Measurements from ENCODE around the gene LIMCH1. TPM values are rescaled to one million over a fixed set of nuclear protein-coding genes. Genes with fewer than 3 reads are reported as not detected.
A peak's percentile ranks its signal among the peaks of the same experiment; 100 is the strongest.

Gene LIMCH1
- total and polyA plus RNA-seq, 12 donors = 28.2 to 206 (median 62.3) TPM

DNA sequence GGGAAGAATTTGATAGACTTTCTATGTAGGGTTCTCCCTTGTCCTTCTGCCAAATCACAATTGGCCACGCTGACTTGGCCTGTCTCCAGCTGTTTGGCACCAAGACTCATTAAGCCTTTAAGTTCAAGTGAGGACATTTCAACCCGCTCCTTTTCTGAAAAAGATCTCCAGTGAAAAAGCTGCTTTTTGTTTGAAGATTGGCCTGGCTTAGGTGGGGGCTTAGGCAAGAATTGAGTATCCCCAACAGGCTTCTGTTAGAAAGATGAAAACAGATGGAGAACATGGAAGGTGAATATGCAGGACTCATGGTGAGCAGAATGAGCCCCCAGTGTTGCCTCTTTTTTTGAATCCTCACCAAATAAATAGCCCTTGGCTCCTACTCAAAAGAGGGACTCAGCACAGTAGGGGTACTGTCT, 28.5 kb upstream of the LIMCH1 start:
- Histone ChIP-seq H3K4me1 (replicated peaks in 1 of 2) (peaks cover 0 to 7% of the 10 kb centered on the region in 2 donors), H3K9me3 (replicated peaks in 1 of 3) (no peaks in the 10 kb centered on the region), H3K27ac (no peak overlapping the region), H3K36me3 (replicated peaks in 1 of 2) (no peaks in the 10 kb centered on the region), H3K4me3 (no peak overlapping the region), H3K27me3 (no peaks in the 10 kb centered on the region)
- TF ChIP-seq, protein P1, sequence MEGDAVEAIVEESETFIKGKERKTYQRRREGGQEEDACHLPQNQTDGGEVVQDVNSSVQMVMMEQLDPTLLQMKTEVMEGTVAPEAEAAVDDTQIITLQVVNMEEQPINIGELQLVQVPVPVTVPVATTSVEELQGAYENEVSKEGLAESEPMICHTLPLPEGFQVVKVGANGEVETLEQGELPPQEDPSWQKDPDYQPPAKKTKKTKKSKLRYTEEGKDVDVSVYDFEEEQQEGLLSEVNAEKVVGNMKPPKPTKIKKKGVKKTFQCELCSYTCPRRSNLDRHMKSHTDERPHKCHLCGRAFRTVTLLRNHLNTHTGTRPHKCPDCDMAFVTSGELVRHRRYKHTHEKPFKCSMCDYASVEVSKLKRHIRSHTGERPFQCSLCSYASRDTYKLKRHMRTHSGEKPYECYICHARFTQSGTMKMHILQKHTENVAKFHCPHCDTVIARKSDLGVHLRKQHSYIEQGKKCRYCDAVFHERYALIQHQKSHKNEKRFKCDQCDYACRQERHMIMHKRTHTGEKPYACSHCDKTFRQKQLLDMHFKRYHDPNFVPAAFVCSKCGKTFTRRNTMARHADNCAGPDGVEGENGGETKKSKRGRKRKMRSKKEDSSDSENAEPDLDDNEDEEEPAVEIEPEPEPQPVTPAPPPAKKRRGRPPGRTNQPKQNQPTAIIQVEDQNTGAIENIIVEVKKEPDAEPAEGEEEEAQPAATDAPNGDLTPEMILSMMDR (IDR thresholded peaks at IDR 0.05) = no peak
- TF ChIP-seq POLR2A (IDR thresholded peaks at IDR 0.05) = no peak
- peak in 6 of 7 donors; percentile 29 to 85 (median 66) for DNase-seq
- intact Hi-C loops (cut with DNase I) = no loop called here
- 33 to 60% (median 46%) methylated on average over 2 of the region's 2 CpGs for WGBS, 4 donors

DNA sequence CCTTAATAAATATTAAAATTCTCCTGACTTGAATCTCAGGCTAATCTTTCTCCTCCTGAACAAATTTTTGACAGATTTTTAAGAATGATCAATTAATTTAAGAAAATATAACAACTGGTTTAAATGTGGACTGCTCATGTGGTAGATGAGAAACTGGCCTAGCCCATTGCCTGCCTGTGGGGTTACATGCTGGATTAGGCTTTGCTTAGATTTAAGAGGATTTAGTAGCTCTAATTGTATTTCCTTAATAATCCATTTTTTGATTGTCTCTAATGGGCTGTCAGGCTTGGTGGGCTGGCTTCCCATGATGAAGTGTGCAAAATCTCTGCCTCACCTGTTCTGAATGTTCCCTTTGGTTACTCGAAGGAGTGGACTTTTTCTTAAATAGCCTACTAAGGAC, 27.8 kb upstream of the LIMCH1 start:
- Histone ChIP-seq H3K27me3 (no peaks in the 10 kb centered on the region), H3K27ac (no peak overlapping the region), H3K4me1 (replicated peaks in 1 of 2) (peaks cover 0 to 4% of the 10 kb centered on the region in 2 donors), H3K4me3 (no peak overlapping the region), H3K36me3 (replicated peaks in 1 of 2) (no peaks in the 10 kb centered on the region), H3K9me3 (replicated peaks in 1 of 3) (no peaks in the 10 kb centered on the region)
- DNase-seq = no peak
- TF ChIP-seq, protein P1 (IDR thresholded peaks at IDR 0.05) = no peak
- TF ChIP-seq POLR2A (IDR thresholded peaks at IDR 0.05) = no peak
- 93 to 95% (median 94%) methylated on average over 1 of the region's 1 CpG for WGBS, 4 donors
- intact Hi-C loops (cut with DNase I) = no loop called here

DNA sequence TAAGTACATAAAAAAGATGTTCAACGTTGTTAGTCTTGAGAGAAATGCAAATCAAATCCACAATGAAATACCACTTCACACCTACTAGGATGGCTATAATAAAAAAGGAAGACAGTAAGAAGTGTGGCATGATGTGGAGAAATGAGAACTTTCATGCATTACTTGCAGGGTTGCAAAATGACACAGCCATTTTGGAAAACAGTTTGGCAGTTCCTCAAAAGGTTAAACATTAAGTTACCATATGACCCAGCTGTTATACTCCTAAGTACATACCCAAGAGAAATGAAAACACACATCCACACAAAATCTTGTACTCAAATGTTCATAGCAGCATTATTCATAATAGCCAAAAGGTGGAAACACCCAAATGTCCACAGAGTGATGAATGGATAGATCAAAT, 25.8 kb upstream of the LIMCH1 start:
- H3K36me3 ChIP-seq (replicated peaks in 1 of 2) = no peaks in the 10 kb centered on the region
- intact Hi-C loops (cut with DNase I) = no loop called here
- H3K27ac ChIP-seq = no peak overlapping the region
- no peaks in the 10 kb centered on the region for H3K27me3 ChIP-seq
- TF ChIP-seq POLR2A (IDR thresholded peaks at IDR 0.05) = no peak
- TF ChIP-seq, protein P1 (IDR thresholded peaks at IDR 0.05) = no peak
- H3K4me3 ChIP-seq = no peak overlapping the region
- WGBS, 4 donors = 66 to 90% (median 80%) methylated on average over 1 of the region's 1 CpG
- H3K9me3 ChIP-seq (replicated peaks in 1 of 3) = no peaks in the 10 kb centered on the region
- no peaks in the 10 kb centered on the region for H3K4me1 ChIP-seq (replicated peaks in 1 of 2)
- no peak for DNase-seq

DNA sequence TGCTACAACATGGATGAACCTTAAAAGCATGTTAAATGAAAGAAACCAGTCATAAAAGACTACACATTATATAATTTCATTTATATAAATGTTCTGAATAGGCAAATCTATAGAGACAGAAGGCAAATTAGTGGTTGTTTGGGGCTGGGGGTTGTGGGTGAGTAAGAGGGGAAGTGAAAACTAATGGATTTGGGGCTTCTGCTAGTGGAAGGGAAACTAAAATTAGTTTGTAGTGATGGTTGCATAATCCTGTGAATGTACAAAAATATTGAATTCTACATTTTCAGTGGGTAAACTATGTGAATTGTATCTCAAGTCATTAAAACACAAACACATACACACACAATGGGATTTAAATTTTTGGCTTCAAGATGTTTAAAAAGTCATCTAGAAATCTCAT, 25.4 kb upstream of the LIMCH1 start:
- DNase-seq = no peak
- Histone ChIP-seq H3K27me3 (no peaks in the 10 kb centered on the region), H3K4me1 (replicated peaks in 1 of 2) (no peaks in the 10 kb centered on the region), H3K9me3 (replicated peaks in 1 of 3) (no peaks in the 10 kb centered on the region), H3K27ac (no peak overlapping the region), H3K4me3 (no peak overlapping the region), H3K36me3 (replicated peaks in 1 of 2) (no peaks in the 10 kb centered on the region)
- TF ChIP-seq, protein P1 (IDR thresholded peaks at IDR 0.05) = no peak
- TF ChIP-seq POLR2A (IDR thresholded peaks at IDR 0.05) = no peak
- intact Hi-C loops (cut with DNase I) = no loop called here

All from adrenal gland (tissue), 12 donors.